Measurements from ENCODE around the gene TRAF1. TPM values are rescaled to one million over a fixed set of nuclear protein-coding genes. Genes with fewer than 3 reads are reported as not detected.

The TRAF1 gene
- total RNA-seq, 2 experiments from 2014 or later: 59.6 to 114 TPM

GRCh38 chr9:120904978-120905301 lies 21.7 kb downstream of the TRAF1 start:
- Mint-ChIP-seq H3K27ac (peak overlapping the region; percentile 85), H3K4me3 (no peak overlapping the region), H3K9me3 (ENCODE audit: low read depth) (no peaks in the 10 kb centered on the region), H3K27me3 (no peaks in the 10 kb centered on the region), H3K36me3 (peaks cover 69% of the 10 kb centered on the region), H3K4me1 (peaks cover 86% of the 10 kb centered on the region)
- CTCF ChIA-PET: interaction anchor here (1.0 to 4.0 kb wide), 9 partner anchors 9 to 32 kb away, joined by 3 to 27 read pairs (median 7); partner anchors contain the start of genes PHF19 and TRAF1
- ATAC-seq: no peak
- no peak for DNase-seq

GRCh38 chr9:120904061-120904977 lies 22.3 kb downstream of the TRAF1 start:
- ATAC-seq: peak; percentile 24
- Mint-ChIP-seq H3K4me3 (no peak overlapping the region), H3K27ac (peak overlapping the region; percentile 85), H3K27me3 (no peaks in the 10 kb centered on the region), H3K36me3 (peaks cover 63% of the 10 kb centered on the region), H3K4me1 (peaks cover 85% of the 10 kb centered on the region), H3K9me3 (ENCODE audit: low read depth) (no peaks in the 10 kb centered on the region)
- CTCF ChIA-PET: interaction anchor here (0.6 to 4.0 kb wide), 11 partner anchors 8 to 217 kb away, joined by 3 to 27 read pairs (median 5); partner anchors contain the start of genes PHF19 and TRAF1
- peak; percentile 66 for DNase-seq

- ATAC-seq: no peak
- Mint-ChIP-seq H3K4me1 (peaks cover 83% of the 10 kb centered on the region), H3K36me3 (peaks cover 57% of the 10 kb centered on the region), H3K4me3 (no peak overlapping the region), H3K27me3 (no peaks in the 10 kb centered on the region), H3K9me3 (ENCODE audit: low read depth) (no peaks in the 10 kb centered on the region), H3K27ac (peak overlapping the region; percentile 85)
- CTCF ChIA-PET: interaction anchor here (1.2 to 4.0 kb wide), 5 partner anchors 10 to 34 kb away, joined by 3 to 27 read pairs (median 5); no protein-coding TSS in a partner anchor
- no peak for DNase-seq
These were observed 23.7 kb downstream of the TRAF1 start for GRCh38 chr9:120902569-120903535.

- DNase-seq (no peak), ATAC-seq (no peak)
- Mint-ChIP-seq H3K36me3 (peaks cover 50% of the 10 kb centered on the region), H3K27me3 (no peaks in the 10 kb centered on the region), H3K27ac (peak overlapping the region; percentile 85), H3K4me3 (no peak overlapping the region), H3K9me3 (ENCODE audit: low read depth) (no peaks in the 10 kb centered on the region), H3K4me1 (peaks cover 82% of the 10 kb centered on the region)
- CTCF ChIA-PET: interaction anchor here (1.2 to 4.0 kb wide), 3 partner anchors 8 to 11 kb away, joined by 3 to 27 read pairs (median 3); no protein-coding TSS in a partner anchor
These were observed 24.6 kb downstream of the TRAF1 start for GRCh38 chr9:120901755-120902568.

GRCh38 chr9:120900824-120901223 lies 25.8 kb downstream of the TRAF1 start:
- DNase-seq: no peak
- Mint-ChIP-seq H3K4me1 (peaks cover 79% of the 10 kb centered on the region), H3K36me3 (peaks cover 41% of the 10 kb centered on the region), H3K9me3 (ENCODE audit: low read depth) (no peaks in the 10 kb centered on the region), H3K4me3 (no peak overlapping the region), H3K27me3 (no peaks in the 10 kb centered on the region), H3K27ac (peak overlapping the region; percentile 67)
- no peak for ATAC-seq
- CTCF ChIA-PET: interaction anchor here (0.9 to 2.2 kb wide), 6 partner anchors 9 to 31 kb away, joined by 3 to 9 read pairs (median 4); no protein-coding TSS in a partner anchor

GRCh38 chr9:120899490-120900068 lies 27.0 kb downstream of the TRAF1 start:
- Mint-ChIP-seq H3K36me3 (peaks cover 29% of the 10 kb centered on the region), H3K4me1 (peaks cover 75% of the 10 kb centered on the region), H3K27me3 (no peaks in the 10 kb centered on the region), H3K9me3 (ENCODE audit: low read depth) (no peaks in the 10 kb centered on the region), H3K27ac (peak overlapping the region; percentile 67), H3K4me3 (no peak overlapping the region)
- ATAC-seq: no peak
- CTCF ChIA-PET: interaction anchor here (1.0 to 2.2 kb wide), 5 partner anchors 9 to 36 kb away, joined by 3 to 9 read pairs (median 4); no protein-coding TSS in a partner anchor
- DNase-seq: no peak

- H3K36me3 Mint-ChIP-seq: peaks cover 19% of the 10 kb centered on the region
- peak overlapping the region; percentile 57 for H3K27ac Mint-ChIP-seq
- no peaks in the 10 kb centered on the region for H3K27me3 Mint-ChIP-seq
- H3K4me1 Mint-ChIP-seq: peaks cover 72% of the 10 kb centered on the region
- ATAC-seq: no peak
- H3K4me3 Mint-ChIP-seq: no peak overlapping the region
- no peaks in the 10 kb centered on the region for H3K9me3 Mint-ChIP-seq (ENCODE audit: low read depth)
- CTCF ChIA-PET: interaction anchor here (1.1 to 1.9 kb wide), 5 partner anchors 9 to 37 kb away, joined by 3 to 11 read pairs (median 5); partner anchors contain the start of gene TRAF1
- DNase-seq: no peak
These were observed 28.2 kb downstream of the TRAF1 start for GRCh38 chr9:120898396-120898795.

GRCh38 chr9:120895951-120896350 lies 30.6 kb downstream of the TRAF1 start:
- H3K4me1 Mint-ChIP-seq: peaks cover 81% of the 10 kb centered on the region
- peaks cover 8% of the 10 kb centered on the region for H3K36me3 Mint-ChIP-seq
- DNase-seq: no peak
- H3K27me3 Mint-ChIP-seq: no peaks in the 10 kb centered on the region
- peak overlapping the region; percentile 72 for H3K27ac Mint-ChIP-seq
- no peaks in the 10 kb centered on the region for H3K9me3 Mint-ChIP-seq (ENCODE audit: low read depth)
- no peak overlapping the region for H3K4me3 Mint-ChIP-seq
- CTCF ChIA-PET: interaction anchor here (0.7 to 2.1 kb wide), 9 partner anchors 9 to 39 kb away, joined by 3 to 13 read pairs (median 3); no protein-coding TSS in a partner anchor
- no peak for ATAC-seq

GRCh38 chr9:120894321-120895148 lies 32.1 kb downstream of the TRAF1 start:
- no peaks in the 10 kb centered on the region for H3K27me3 Mint-ChIP-seq
- CTCF ChIA-PET: interaction anchor here (0.8 to 1.3 kb wide), 3 partner anchors 29 to 178 kb away, joined by 3 to 5 read pairs (median 3); no protein-coding TSS in a partner anchor
- peaks cover 82% of the 10 kb centered on the region for H3K4me1 Mint-ChIP-seq
- no peak overlapping the region for H3K4me3 Mint-ChIP-seq
- no peaks in the 10 kb centered on the region for H3K9me3 Mint-ChIP-seq (ENCODE audit: low read depth)
- DNase-seq (no peak), ATAC-seq (no peak)
- peak overlapping the region; percentile 96 for H3K27ac Mint-ChIP-seq
- H3K36me3 Mint-ChIP-seq: peaks cover 6% of the 10 kb centered on the region

- CTCF ChIA-PET: interaction anchor here (1.0 to 5.1 kb wide), 7 partner anchors 9 to 179 kb away, joined by 3 to 44 read pairs (median 3); partner anchors contain the start of genes PHF19 and TRAF1
- no peak overlapping the region for H3K4me3 Mint-ChIP-seq
- no peak for DNase-seq
- peak overlapping the region; percentile 96 for H3K27ac Mint-ChIP-seq
- H3K36me3 Mint-ChIP-seq: peaks cover 6% of the 10 kb centered on the region
- ATAC-seq: no peak
- H3K9me3 Mint-ChIP-seq (ENCODE audit: low read depth): no peaks in the 10 kb centered on the region
- no peaks in the 10 kb centered on the region for H3K27me3 Mint-ChIP-seq
- H3K4me1 Mint-ChIP-seq: peaks cover 82% of the 10 kb centered on the region
These were observed 32.8 kb downstream of the TRAF1 start for GRCh38 chr9:120893611-120894307.

All from activated CD8-positive, alpha-beta memory T cell treated with anti-CD3 and anti-CD28 coated beads, Interleukin-2, amount 10 ng/mL, durations not matched to agents 7 days and 5 days (primary cell).